ENCODE results near the gene RUSC2.

RUSC2 gene

GRCh38 chr9:35489313-35490154 lies at the start of gene RUSC2:
Gene RUSC2 (plus strand): TSS chr9:35490111. CDS start chr9:35546522, 56,411 bp downstream.
- peak; percentile 73 for DNase-seq (ENCODE audit: low read depth)
- TF ChIP-seq CTCF (IDR thresholded peaks at IDR 0.05; ENCODE audit: control insufficient read depth, insufficient read depth, low read depth, low read length, missing control alignments): peak; percentile 40
- H3K4me3 ChIP-seq (ENCODE audit: control insufficient read depth, low read depth, low read length): peak within 1 kb of the TSS; percentile 97

GRCh38 chr9:35446012-35446411 lies 43.9 kb upstream of the RUSC2 start:
- DNase-seq (ENCODE audit: low read depth): no peak
- no peak overlapping the region for H3K4me3 ChIP-seq (ENCODE audit: control insufficient read depth, low read depth, low read length)
- TF ChIP-seq CTCF (IDR thresholded peaks at IDR 0.05; ENCODE audit: control insufficient read depth, insufficient read depth, low read depth, low read length, missing control alignments): no peak

GRCh38 chr9:35448496-35448895 lies 41.4 kb upstream of the RUSC2 start:
- no peak for TF ChIP-seq CTCF (IDR thresholded peaks at IDR 0.05; ENCODE audit: control insufficient read depth, insufficient read depth, low read depth, low read length, missing control alignments)
- no peak for DNase-seq (ENCODE audit: low read depth)
- no peak overlapping the region for H3K4me3 ChIP-seq (ENCODE audit: control insufficient read depth, low read depth, low read length)

DNA sequence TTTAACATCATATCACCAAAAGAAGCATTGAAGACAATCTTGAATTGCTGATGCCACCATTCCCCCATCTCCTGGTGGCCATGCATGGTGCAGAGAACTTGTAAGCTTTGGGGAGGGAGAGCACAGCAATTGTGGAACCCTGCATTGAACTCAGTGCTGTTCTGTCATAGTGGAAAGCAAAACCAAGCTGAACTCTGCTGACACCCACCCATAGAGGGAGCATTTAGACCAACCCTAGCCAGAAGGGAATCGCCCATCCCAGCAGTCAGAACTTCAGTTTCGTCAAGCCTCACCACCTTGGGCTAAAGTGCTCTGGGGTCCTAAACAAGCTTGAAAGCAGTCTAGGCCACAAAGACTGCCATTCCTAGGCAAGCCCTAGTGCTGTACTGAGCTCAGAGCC lies 37.4 kb upstream of the RUSC2 start:
- TF ChIP-seq CTCF (IDR thresholded peaks at IDR 0.05; ENCODE audit: control insufficient read depth, insufficient read depth, low read depth, low read length, missing control alignments): peak; percentile 43
- DNase-seq (ENCODE audit: low read depth): no peak
- H3K4me3 ChIP-seq (ENCODE audit: control insufficient read depth, low read depth, low read length): no peak overlapping the region

- no peak overlapping the region for H3K4me3 ChIP-seq (ENCODE audit: control insufficient read depth, low read depth, low read length)
- no peak for TF ChIP-seq CTCF (IDR thresholded peaks at IDR 0.05; ENCODE audit: control insufficient read depth, insufficient read depth, low read depth, low read length, missing control alignments)
- no peak for DNase-seq (ENCODE audit: low read depth)
These were observed 36.1 kb upstream of the RUSC2 start for GRCh38 chr9:35453786-35454185.

DNA sequence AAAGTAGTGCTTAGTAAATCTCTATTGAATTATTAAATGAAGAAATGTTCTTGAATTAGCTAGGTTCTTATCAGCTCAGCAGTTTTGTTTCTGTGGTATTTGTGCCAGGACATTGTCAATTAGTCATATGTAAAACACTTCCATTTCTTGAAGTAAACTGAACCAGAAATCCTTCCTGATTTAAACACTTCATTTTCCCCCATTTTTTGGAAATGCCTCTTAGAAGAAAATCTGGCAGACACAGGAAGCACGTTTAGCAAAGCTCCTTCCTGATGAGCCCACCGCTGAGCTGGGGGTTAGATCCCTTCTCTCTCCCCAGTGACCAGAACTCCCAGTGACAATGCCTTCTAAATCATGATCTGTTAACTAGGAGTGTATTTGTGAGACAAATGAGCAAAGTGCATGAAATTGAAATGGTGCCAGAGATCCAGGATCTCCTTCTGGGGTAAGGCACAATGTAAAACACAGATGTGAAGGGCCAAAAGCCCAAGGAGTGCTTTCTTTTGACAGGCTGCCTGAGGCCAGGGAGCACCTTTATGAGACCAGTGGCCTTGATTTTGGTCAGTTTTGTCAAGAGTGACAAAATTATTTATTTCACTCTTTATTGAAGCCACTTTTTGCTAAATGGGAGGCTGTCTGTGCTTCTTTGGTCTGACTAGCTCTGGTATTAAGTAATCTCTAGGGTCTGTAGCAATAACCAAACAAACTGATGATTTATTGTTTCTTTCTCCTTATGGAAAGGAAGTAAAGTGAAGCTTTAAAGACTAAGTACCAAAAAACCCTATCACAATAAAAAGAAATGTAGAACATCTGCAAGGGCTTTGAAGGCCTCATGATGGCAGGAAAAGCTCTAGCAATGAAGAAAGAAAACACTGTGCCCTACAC lies 25.5 kb upstream of the RUSC2 start:
- DNase-seq (ENCODE audit: low read depth): peak; percentile 29
- no peak overlapping the region for H3K4me3 ChIP-seq (ENCODE audit: control insufficient read depth, low read depth, low read length)
- no peak for TF ChIP-seq CTCF (IDR thresholded peaks at IDR 0.05; ENCODE audit: control insufficient read depth, insufficient read depth, low read depth, low read length, missing control alignments)
